Activated CD8-positive, alpha-beta memory T cell treated with anti-CD3 and anti-CD28 coated beads for 36 hours (primary cell): ENCODE results near the gene HDAC5. TPM values are rescaled to one million over a fixed set of nuclear protein-coding genes. Genes with fewer than 3 reads are reported as not detected.

Experiments used
- CTCF ChIA-PET: fragments of 350-600 bp; sonication (Branson Sonifier 250); formaldehyde crosslinking; loops from one replicate; lab custom pipeline; 2021; ENCODE audit warnings: antibody characterized with exemption; lab: Charles Lee
- POLR2A ChIA-PET: fragments of 350-600 bp; sonication (Branson Sonifier 250); formaldehyde crosslinking; loops from one replicate; lab custom pipeline; 2021; ENCODE audit warnings: antibody characterized with exemption; lab: Charles Lee
- total RNA-seq, 2 experiments: library from RNA; stranded (reverse); gene quantifications; one replicate each; pipeline ENCODE4 v1.2.3, GENCODE V29; 2021

HDAC5 gene
- total RNA-seq, 2 experiments from 2014 or later: 18.9 to 20.7 TPM

GRCh38 chr17:44117351-44117750 lies 6.1 kb downstream of the HDAC5 start:
- POLR2A ChIA-PET: no interaction called here
- CTCF ChIA-PET: interaction anchor here (1.0 to 1.1 kb wide), 2 partner anchors 33 to 93 kb away, joined by 3 read pairs; no protein-coding TSS in a partner anchor

- CTCF ChIA-PET: interaction anchor here (0.6 to 1.8 kb wide), 11 partner anchors 8 to 105 kb away, joined by 3 to 6 read pairs (median 3); partner anchors contain the start of gene HDAC5
- POLR2A ChIA-PET: interaction anchor here (0.6 kb wide), 1 partner anchor 106 kb away, joined by 10 read pairs; no protein-coding TSS in a partner anchor
Measured at GRCh38 chr17:44115585-44116415, 7.6 kb downstream of the HDAC5 start.

- CTCF ChIA-PET: interaction anchor here (1.4 to 1.8 kb wide), 3 partner anchors 10 to 31 kb away, joined by 3 to 6 read pairs (median 3); partner anchors contain the start of gene HDAC5
- POLR2A ChIA-PET: no interaction called here
Measured at GRCh38 chr17:44113868-44114840, 9.3 kb downstream of the HDAC5 start.

- CTCF ChIA-PET: interaction anchor here (0.6 to 1.4 kb wide), 2 partner anchors 31 to 41 kb away, joined by 3 read pairs; no protein-coding TSS in a partner anchor
- POLR2A ChIA-PET: no interaction called here
Measured at GRCh38 chr17:44113382-44113781, 10.1 kb downstream of the HDAC5 start.

- POLR2A ChIA-PET: no interaction called here
Measured at GRCh38 chr17:44112284-44113280, 10.9 kb downstream of the HDAC5 start.

GRCh38 chr17:44111777-44112176 lies 11.7 kb downstream of the HDAC5 start:
- ChIA-PET POLR2A (no interaction called here), CTCF (interaction anchor here (1.7 kb wide), 1 partner anchor 12 kb away, joined by 4 read pairs; the partner anchor contains the start of gene HDAC5)

More at GRCh38 chr17:44112284-44113280, 10.9 kb downstream of the HDAC5 start:
- CTCF ChIA-PET: interaction anchor here (0.6 to 1.7 kb wide), 4 partner anchors 11 to 599 kb away, joined by 3 to 4 read pairs (median 4); partner anchors contain the start of gene HDAC5

GRCh38 chr17:44110823-44111633 lies 12.4 kb downstream of the HDAC5 start:
- POLR2A ChIA-PET: interaction anchor here (0.6 kb wide), 1 partner anchor 391 kb away, joined by 3 read pairs; no protein-coding TSS in a partner anchor

GRCh38 chr17:44110011-44110686 lies 13.3 kb downstream of the HDAC5 start:
- CTCF ChIA-PET: no interaction called here
- POLR2A ChIA-PET: no interaction called here

More at GRCh38 chr17:44110823-44111633, 12.4 kb downstream of the HDAC5 start:
- CTCF ChIA-PET: interaction anchor here (0.7 to 1.7 kb wide), 2 partner anchors 12 to 87 kb away, joined by 4 to 5 read pairs; partner anchors contain the start of gene HDAC5

- CTCF ChIA-PET: interaction anchor here (0.6 kb wide), 1 partner anchor 38 kb away, joined by 3 read pairs; no protein-coding TSS in a partner anchor
- POLR2A ChIA-PET: no interaction called here
Measured at GRCh38 chr17:44109312-44109630, 14.2 kb downstream of the HDAC5 start.

- POLR2A ChIA-PET: no interaction called here
- CTCF ChIA-PET: interaction anchor here (0.6 kb wide), 1 partner anchor 37 kb away, joined by 3 read pairs; no protein-coding TSS in a partner anchor
Measured at GRCh38 chr17:44108440-44109311, 14.8 kb downstream of the HDAC5 start.

- POLR2A ChIA-PET: no interaction called here
Measured at GRCh38 chr17:44106801-44107200, 16.6 kb downstream of the HDAC5 start.

GRCh38 chr17:44105941-44106340 lies 17.5 kb downstream of the HDAC5 start:
- ChIA-PET CTCF (no interaction called here), POLR2A (no interaction called here)

More at GRCh38 chr17:44106801-44107200, 16.6 kb downstream of the HDAC5 start:
- CTCF ChIA-PET: interaction anchor here (0.6 kb wide), 1 partner anchor 8 kb away, joined by 3 read pairs; no protein-coding TSS in a partner anchor

- POLR2A ChIA-PET: no interaction called here
- CTCF ChIA-PET: interaction anchor here (2.0 kb wide), 1 partner anchor 58 kb away, joined by 4 read pairs; no protein-coding TSS in a partner anchor
Measured at GRCh38 chr17:44105483-44105882, 18.0 kb downstream of the HDAC5 start.

- ChIA-PET CTCF (interaction anchor here (0.7 to 1.0 kb wide), 2 partner anchors 12 to 676 kb away, joined by 3 read pairs; no protein-coding TSS in a partner anchor), POLR2A (no interaction called here)
Measured at GRCh38 chr17:44102849-44103622, 20.4 kb downstream of the HDAC5 start.
